DND-41 (cell line): ENCODE measurements around the gene NCOR2.

Experiments used
- ATAC-seq: fragments of 200-7000 bp; cut with Tn5 transposase; 3 replicates; pipeline ENCODE4 v1.9.1; 2021; ENCODE audit warnings: low read depth; ENCODE audit not compliant: insufficient read depth
- DNase-seq: peaks from one replicate; pipeline ENCODE4 v3.0.0-alpha.2; 2020
- H2AFZ ChIP-seq: 2 replicates; pipeline ENCODE4 v1.6.0; 2012; ENCODE audit warnings: low read depth, low read length
- H3K27ac ChIP-seq: 2 replicates; pipeline ENCODE4 v1.5.1; 2012; ENCODE audit warnings: low read length, inconsistent platforms
- H3K27me3 ChIP-seq: fragments of 200-600 bp; sonication (generic); 2 replicates; pipeline ENCODE4 v1.6.0; 2012; ENCODE audit warnings: low read length, mild to moderate bottlenecking, inconsistent platforms; ENCODE audit not compliant: insufficient read depth, poor library complexity
- H3K36me3 ChIP-seq: 2 replicates; pipeline ENCODE4 v1.5.1; 2012; ENCODE audit warnings: low read length, inconsistent platforms; ENCODE audit not compliant: insufficient read depth
- H3K4me1 ChIP-seq: 2 replicates; pipeline ENCODE4 v1.5.1; 2012; ENCODE audit warnings: mild to moderate bottlenecking, low read length; ENCODE audit not compliant: insufficient read depth
- H3K4me2 ChIP-seq: 2 replicates; pipeline ENCODE4 v1.6.0; 2012; ENCODE audit warnings: mild to moderate bottlenecking, moderate library complexity, low read length, inconsistent platforms; ENCODE audit not compliant: insufficient read depth
- H3K4me3 ChIP-seq, 2 experiments: fragments of 200-600 bp in 1 of 2; shearing (Covaris generic) in 1 of 2; 2 replicates each; pipeline ENCODE4 v1.5.1; 2012 to 2016; ENCODE audit warnings: inconsistent platforms in 2 of 2, low read length in 2 of 2, mild to moderate bottlenecking in 2 of 2, low read depth in 1 of 2, moderate library complexity in 1 of 2
- H3K79me2 ChIP-seq: 2 replicates; pipeline ENCODE4 v1.6.0; 2012; ENCODE audit warnings: low read length, inconsistent platforms; ENCODE audit not compliant: insufficient read depth
- H3K9ac ChIP-seq: 2 replicates; pipeline ENCODE4 v1.6.0; 2012; ENCODE audit warnings: low read depth, mild to moderate bottlenecking, inconsistent platforms, low read length, moderate library complexity
- H3K9me3 ChIP-seq: 2 replicates; pipeline ENCODE4 v1.5.1; 2012; ENCODE audit warnings: low read length, moderate library complexity, mild to moderate bottlenecking, inconsistent platforms; ENCODE audit not compliant: insufficient read depth, severe bottlenecking
- H4K20me1 ChIP-seq: 2 replicates; pipeline ENCODE4 v1.6.0; 2012; ENCODE audit warnings: low read length; ENCODE audit not compliant: insufficient read depth
- EZH2 ChIP-seq: IDR thresholded peaks from 3 replicates; pipeline ENCODE4 v1.6.1; 2012; ENCODE audit warnings: borderline replicate concordance, low read depth, mild to moderate bottlenecking, moderate library complexity, low read length, inconsistent platforms; ENCODE audit not compliant: severe bottlenecking
- TF ChIP-seq, protein P1 (sequence below): IDR thresholded peaks from 2 replicates; pipeline ENCODE4 v1.5.1; 2012; ENCODE audit warnings: borderline replicate concordance, low read length, moderate library complexity, mild to moderate bottlenecking; ENCODE audit not compliant: poor library complexity, severe bottlenecking; ENCODE audit errors: extremely low read depth

Gene NCOR2

DNA sequence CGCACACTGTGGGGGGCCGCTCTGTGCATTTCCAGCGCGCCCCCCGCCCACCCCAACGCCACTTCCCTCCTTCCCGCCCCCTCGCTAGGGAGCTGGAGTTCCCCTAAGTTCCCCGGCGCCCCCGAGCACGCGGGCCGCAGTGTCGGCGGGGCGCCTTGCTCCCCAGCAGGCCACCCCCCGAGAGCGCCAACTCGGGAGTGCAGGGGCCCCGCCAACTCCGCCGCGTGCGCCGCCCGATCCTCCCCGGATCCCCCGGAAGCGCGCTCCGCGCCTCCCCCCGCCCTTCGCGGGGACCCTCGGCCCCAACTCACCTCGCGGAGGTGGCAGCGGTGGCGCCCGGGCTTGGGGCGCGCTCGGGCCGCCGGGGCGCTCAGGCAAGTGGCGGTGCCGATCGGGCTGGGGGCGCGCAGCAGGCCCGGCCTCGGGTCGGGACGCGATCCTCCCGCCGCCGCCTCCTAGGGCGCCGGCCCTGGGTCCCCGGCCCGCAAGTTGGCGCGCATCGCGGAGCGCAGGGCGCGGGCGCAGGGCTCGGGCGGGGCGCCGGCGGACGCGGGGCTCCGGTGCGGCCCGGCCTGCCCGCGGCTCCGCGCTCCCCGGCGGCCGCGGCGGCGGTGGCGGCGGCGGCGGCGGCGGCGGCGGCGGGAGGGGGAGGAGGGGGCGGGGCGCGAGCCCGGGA lies at the start of gene NCOR2:
Gene NCOR2, minus strand, starts transcription at position 616 of the 676 bp plus-strand sequence. CDS start 72,361 bp downstream, outside the sequence.
- peak within 1 kb of the TSS; percentile 91 for H3K4me2 ChIP-seq
- TF ChIP-seq EZH2: no peak
- TF ChIP-seq, protein P1, sequence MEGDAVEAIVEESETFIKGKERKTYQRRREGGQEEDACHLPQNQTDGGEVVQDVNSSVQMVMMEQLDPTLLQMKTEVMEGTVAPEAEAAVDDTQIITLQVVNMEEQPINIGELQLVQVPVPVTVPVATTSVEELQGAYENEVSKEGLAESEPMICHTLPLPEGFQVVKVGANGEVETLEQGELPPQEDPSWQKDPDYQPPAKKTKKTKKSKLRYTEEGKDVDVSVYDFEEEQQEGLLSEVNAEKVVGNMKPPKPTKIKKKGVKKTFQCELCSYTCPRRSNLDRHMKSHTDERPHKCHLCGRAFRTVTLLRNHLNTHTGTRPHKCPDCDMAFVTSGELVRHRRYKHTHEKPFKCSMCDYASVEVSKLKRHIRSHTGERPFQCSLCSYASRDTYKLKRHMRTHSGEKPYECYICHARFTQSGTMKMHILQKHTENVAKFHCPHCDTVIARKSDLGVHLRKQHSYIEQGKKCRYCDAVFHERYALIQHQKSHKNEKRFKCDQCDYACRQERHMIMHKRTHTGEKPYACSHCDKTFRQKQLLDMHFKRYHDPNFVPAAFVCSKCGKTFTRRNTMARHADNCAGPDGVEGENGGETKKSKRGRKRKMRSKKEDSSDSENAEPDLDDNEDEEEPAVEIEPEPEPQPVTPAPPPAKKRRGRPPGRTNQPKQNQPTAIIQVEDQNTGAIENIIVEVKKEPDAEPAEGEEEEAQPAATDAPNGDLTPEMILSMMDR: no peak
- no peaks in the 10 kb centered on the region for H3K9me3 ChIP-seq
- ATAC-seq: peak; percentile 27
- peak within 1 kb of the TSS; percentile 79 for H3K9ac ChIP-seq
- H3K79me2 ChIP-seq: peaks cover 51% of the 10 kb centered on the region
- peak; percentile 76 for DNase-seq
- peak within 1 kb of the TSS; percentile 91 to 96 for H3K4me3 ChIP-seq
- H4K20me1 ChIP-seq: peaks cover 43% of the 10 kb centered on the region
- H3K4me1 ChIP-seq: peaks cover 32% of the 10 kb centered on the region
- no peaks in the 10 kb centered on the region for H3K27me3 ChIP-seq
- H3K27ac ChIP-seq: peak within 1 kb of the TSS; percentile 87
- peak within 1 kb of the TSS; percentile 85 for H2AFZ ChIP-seq
- H3K36me3 ChIP-seq: no peaks in the 10 kb centered on the region; the same call in 1 of the 2 replicates

DNA sequence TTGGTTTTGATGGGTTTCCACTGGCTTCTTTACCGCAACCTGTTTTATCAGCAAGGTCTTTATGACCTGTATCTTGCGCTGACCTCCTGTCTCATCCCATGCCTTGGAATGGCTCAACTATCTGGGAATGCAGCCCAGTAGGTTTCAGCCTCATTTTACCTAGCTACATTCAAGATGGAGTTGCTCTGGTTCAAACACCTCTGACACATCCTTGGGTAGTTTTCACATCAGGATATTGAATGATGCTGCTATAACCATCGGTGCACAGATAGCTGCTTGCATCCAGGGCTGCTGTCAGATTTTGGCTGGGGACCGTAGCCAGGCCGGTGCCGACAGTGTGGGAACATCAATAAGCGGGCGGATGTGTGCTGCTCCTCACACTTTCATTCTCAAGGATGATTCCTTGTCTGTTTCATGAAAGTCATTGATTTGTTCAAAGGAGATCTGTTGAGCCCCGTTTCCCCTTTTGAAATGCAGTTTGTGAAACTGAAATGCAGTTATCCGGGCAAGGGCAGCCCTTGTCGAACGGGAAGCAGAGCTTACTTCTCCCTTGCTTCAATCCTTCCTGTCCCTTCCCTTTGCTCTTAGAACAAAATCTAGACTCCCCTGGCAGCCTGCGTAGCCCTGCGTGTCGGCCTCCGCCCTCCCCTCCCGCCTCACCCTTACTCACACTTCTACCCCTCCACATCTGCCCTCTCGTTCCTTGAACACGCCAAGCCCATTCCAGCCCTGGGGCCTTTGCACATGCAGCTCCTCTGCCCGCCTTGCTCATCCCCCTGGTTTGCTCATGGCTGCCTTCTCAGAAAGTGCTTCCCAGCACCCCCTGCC lies 49.2 kb upstream of the NCOR2 start:
- H3K79me2 ChIP-seq: no peaks in the 10 kb centered on the region
- DNase-seq (no peak), ATAC-seq (no peak)
- no peak overlapping the region for H3K4me3 ChIP-seq
- H3K27ac ChIP-seq: no peak overlapping the region
- no peak for TF ChIP-seq EZH2
- TF ChIP-seq, protein P1: no peak
- no peak overlapping the region for H2AFZ ChIP-seq
- no peaks in the 10 kb centered on the region for H3K36me3 ChIP-seq
- no peaks in the 10 kb centered on the region for H3K9me3 ChIP-seq
- no peak overlapping the region for H3K4me2 ChIP-seq
- no peaks in the 10 kb centered on the region for H4K20me1 ChIP-seq
- H3K9ac ChIP-seq: no peak overlapping the region
- no peaks in the 10 kb centered on the region for H3K27me3 ChIP-seq
- H3K4me1 ChIP-seq: no peaks in the 10 kb centered on the region

DNA sequence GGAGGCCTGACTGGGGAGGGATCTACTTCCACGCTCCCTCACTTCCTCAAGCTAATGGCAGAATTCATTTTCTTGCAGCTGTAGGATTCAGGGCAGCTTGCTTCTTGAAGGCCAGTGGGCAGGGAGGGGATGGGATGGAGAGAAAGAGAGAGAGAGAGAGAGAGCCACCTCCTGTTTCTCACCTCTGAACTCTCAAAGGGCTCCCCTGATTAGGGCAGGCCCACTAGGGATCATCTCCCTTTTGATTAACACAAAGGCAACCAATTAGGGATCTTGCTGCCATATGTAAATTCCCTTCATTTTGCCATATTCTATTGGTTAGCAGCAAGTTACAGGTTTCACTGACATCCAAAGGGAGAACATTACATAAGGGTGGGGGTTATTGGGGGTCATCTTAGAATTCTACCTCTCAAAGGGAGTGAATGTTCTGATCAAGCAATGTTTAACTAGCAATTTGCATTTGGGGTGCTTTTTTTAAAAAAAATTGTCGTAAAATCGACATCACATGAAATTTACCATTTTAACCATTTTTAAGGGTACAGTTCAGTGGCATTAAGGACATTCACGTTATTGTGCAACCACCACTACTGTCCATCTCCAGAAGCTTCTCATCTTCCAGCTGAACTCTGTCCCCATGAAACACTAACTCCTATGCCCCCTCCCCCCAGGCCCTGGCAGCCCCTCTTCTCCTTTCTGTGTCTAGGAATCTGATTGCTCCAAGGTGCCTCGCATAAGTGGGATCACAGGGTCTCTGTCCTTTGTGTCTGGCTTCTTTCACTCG lies 47.3 kb upstream of the NCOR2 start:
- no peaks in the 10 kb centered on the region for H3K79me2 ChIP-seq
- no peaks in the 10 kb centered on the region for H3K36me3 ChIP-seq
- peaks cover 6% of the 10 kb centered on the region for H3K4me1 ChIP-seq
- no peak overlapping the region for H3K4me3 ChIP-seq
- H3K27ac ChIP-seq: no peak overlapping the region
- H2AFZ ChIP-seq: no peak overlapping the region
- TF ChIP-seq, protein P1: no peak
- TF ChIP-seq EZH2: no peak
- no peak overlapping the region for H3K4me2 ChIP-seq
- H3K9me3 ChIP-seq: no peaks in the 10 kb centered on the region
- DNase-seq: no peak
- H3K9ac ChIP-seq: no peak overlapping the region
- peaks cover 8% of the 10 kb centered on the region for H4K20me1 ChIP-seq
- no peak for ATAC-seq
- H3K27me3 ChIP-seq: no peaks in the 10 kb centered on the region
